22Rv1 (cell line): ENCODE results near the gene C1QTNF12.

Experiments
- CTCF ChIP-seq: fragments of 450-650 bp; IDR thresholded peaks from 2 replicates; pipeline ENCODE4 v1.5.1; 2017; ENCODE audit warnings: mild to moderate bottlenecking
- ZFX ChIP-seq: fragments of 450-650 bp; IDR thresholded peaks from 2 replicates; pipeline ENCODE4 v1.6.1; 2017; ENCODE audit warnings: antibody characterized with exemption, borderline replicate concordance

GRCh38 chr1:1197551-1198422 is 48.7 kb downstream of the C1QTNF12 start:
- TF ChIP-seq CTCF (no peak), ZFX (no peak)
